Measurements from ENCODE around the gene RASA4B. TPM values are rescaled to one million over a fixed set of nuclear protein-coding genes. Genes with fewer than 3 reads are reported as not detected.

RASA4B gene
- total and polyA plus RNA-seq, 2 of the 4 experiments (the other 2 are of a cell fraction), result 1.8 to 7.7 TPM

DNA sequence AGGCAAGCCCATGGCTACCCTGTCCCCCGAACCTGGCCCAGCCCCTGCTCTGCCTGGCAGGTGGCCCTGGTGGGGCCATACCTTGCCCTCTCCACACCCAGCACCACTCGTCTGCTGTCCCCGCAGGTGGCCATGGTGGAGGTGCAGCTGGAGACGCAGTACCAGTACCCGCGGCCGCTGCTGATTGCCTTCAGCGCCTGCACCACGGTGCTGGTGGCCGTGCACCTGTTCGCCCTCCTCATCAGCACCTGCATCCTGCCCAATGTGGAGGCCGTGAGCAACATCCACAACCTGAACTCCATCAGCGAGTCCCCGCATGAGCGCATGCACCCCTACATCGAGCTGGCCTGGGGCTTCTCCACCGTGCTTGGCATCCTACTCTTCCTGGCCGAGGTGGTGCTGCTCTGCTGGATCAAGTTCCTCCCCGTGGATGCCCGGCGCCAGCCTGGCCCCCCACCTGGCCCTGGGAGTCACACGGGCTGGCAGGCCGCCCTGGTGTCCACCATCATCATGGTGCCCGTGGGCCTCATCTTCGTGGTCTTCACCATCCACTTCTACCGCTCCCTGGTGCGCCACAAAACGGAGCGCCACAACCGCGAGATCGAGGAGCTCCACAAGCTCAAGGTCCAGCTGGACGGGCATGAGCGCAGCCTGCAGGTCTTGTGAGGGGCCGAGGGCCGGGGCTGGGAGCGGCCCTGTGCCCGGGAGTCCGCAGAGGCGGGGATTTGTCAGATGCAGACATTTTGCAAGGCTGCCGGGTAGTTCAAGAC lies 71.0 kb downstream of the RASA4B start:
- no peak overlapping the region for H3K4ac ChIP-seq (ENCODE audit: low read depth, low read length)
- H2BK15ac ChIP-seq (ENCODE audit: low read depth, low read length), result no peak overlapping the region
- H3K4me2 ChIP-seq (ENCODE audit: low read depth, low read length), result no peak overlapping the region
- in situ Hi-C loops (cut with MboI; ENCODE audit: low sequenced_read_pairs), result no loop called here
- no peak overlapping the region for H3K27ac ChIP-seq (ENCODE audit: insufficient read depth, low read length)
- POLR2A ChIA-PET (ENCODE audit: unreplicated experiment), result no interaction called here
- CTCF ChIA-PET, result no interaction called here
- no peak overlapping the region for H2BK5ac ChIP-seq (ENCODE audit: low read depth, low read length, poor library complexity, severe bottlenecking)
- H4K91ac ChIP-seq (ENCODE audit: insufficient read depth, low read depth, low read length), result no peak overlapping the region
- H4K8ac ChIP-seq (ENCODE audit: low read depth in 2 of 2, low read length in 2 of 2), result no peak overlapping the region
- intact Hi-C loops (cut with micrococcal nuclease), result no loop called here
- H3K36me3 ChIP-seq (ENCODE audit: control insufficient read depth, insufficient read depth, low read length), result peaks cover 29% of the 10 kb centered on the region
- no peak overlapping the region for H2BK120ac ChIP-seq (ENCODE audit: low read depth, low read length)
- no peak overlapping the region for H3K4me3 ChIP-seq (ENCODE audit: insufficient read depth, low read depth, low read length)
- peaks cover 4% of the 10 kb centered on the region; the same call in 1 of the 2 replicates for H3K4me1 ChIP-seq (ENCODE audit: control insufficient read depth, insufficient read depth, low read length)
- ATAC-seq (ENCODE audit: low read depth) (no peak), DNase-seq (no peak)
- no peak overlapping the region for H3K18ac ChIP-seq (ENCODE audit: low read depth, low read length)
- H2AK5ac ChIP-seq (ENCODE audit: low read depth, low read length), result no peak overlapping the region
- no peak overlapping the region for H3K14ac ChIP-seq (replicated peaks; ENCODE audit: low read depth, low read length)
- peaks cover 0 to 17% of the 10 kb centered on the region in 2 experiments; a peak in 2 of 4 replicates for H3K79me1 ChIP-seq (ENCODE audit: low read depth in 1 of 2, low read length in 2 of 2)
- no TSS peak for BruUV-seq (replicated peaks)
- no peaks in the 10 kb centered on the region for H3K27me3 ChIP-seq (ENCODE audit: control insufficient read depth, insufficient read depth, low read length)
- H2AK9ac ChIP-seq (replicated peaks; ENCODE audit: low read depth, low read length, poor library complexity), result no peak overlapping the region
- H3K9ac ChIP-seq (ENCODE audit: low read depth, low read length), result no peak overlapping the region
- H4K5ac ChIP-seq (ENCODE audit: low read depth, low read length), result no peak overlapping the region
- H2AFZ ChIP-seq (replicated peaks; ENCODE audit: low read length, poor library complexity), result no peak overlapping the region
- H4K20me1 ChIP-seq (ENCODE audit: insufficient read depth, low read length), result peaks cover 4% of the 10 kb centered on the region; the same call in 1 of the 2 replicates
- H3K9me1 ChIP-seq (ENCODE audit: insufficient read depth, low read length), result no peaks in the 10 kb centered on the region; the same call in 1 of the 2 replicates
- no peak overlapping the region for H3K23ac ChIP-seq (ENCODE audit: low read depth, low read length)
- no peak overlapping the region for H3K56ac ChIP-seq (ENCODE audit: extremely low read depth, insufficient read depth, low read length)
- dilution Hi-C loops (cut with HindIII; ENCODE audit: low sequenced_read_pairs, unreplicated experiment), result no loop called here
- H2BK20ac ChIP-seq (ENCODE audit: low read depth, low read length), result no peak overlapping the region
- no peaks in the 10 kb centered on the region for H3K9me3 ChIP-seq (ENCODE audit: control insufficient read depth, insufficient read depth, low read length)
- 91% methylated on average over 20 of the region's 41 CpGs; no CpG with 5 or more reads in 1 of the 2 experiments for WGBS, 2 experiments (ENCODE audit: extremely low coverage in 2 of 2, insufficient read length in 1 of 2)
- TF ChIP-seq RAD21 (IDR thresholded peaks at IDR 0.05; ENCODE audit: low read length) (no peak), USF2 (IDR thresholded peaks at IDR 0.05; ENCODE audit: low read depth, low read length) (no peak), MAFK (IDR thresholded peaks at IDR 0.05; ENCODE audit: low read depth, low read length) (no peak), CEBPB (IDR thresholded peaks at IDR 0.05; ENCODE audit: low read depth, low read length) (no peak), BHLHE40 (IDR thresholded peaks at IDR 0.05; ENCODE audit: low read depth, low read length) (no peak), RCOR1 (IDR thresholded peaks at IDR 0.05; ENCODE audit: insufficient replicate concordance, low read length) (no peak), FOS (IDR thresholded peaks at IDR 0.05; ENCODE audit: low read depth, low read length) (no peak), CHD1 (IDR thresholded peaks at IDR 0.05; ENCODE audit: low read depth, low read length) (no peak), MAZ (IDR thresholded peaks at IDR 0.05; ENCODE audit: borderline replicate concordance, low read depth, low read length) (no peak), SMC3 (IDR thresholded peaks at IDR 0.05; ENCODE audit: low read depth, low read length) (no peak), MXI1 (IDR thresholded peaks at IDR 0.05; ENCODE audit: borderline replicate concordance, low read depth, low read length) (no peak), POLR2A (IDR thresholded peaks at IDR 0.05; ENCODE audit: low read depth, low read length) (no peak), RFX5 (IDR thresholded peaks at IDR 0.05; ENCODE audit: low read depth, low read length) (no peak)
- TF ChIP-seq, protein P1, sequence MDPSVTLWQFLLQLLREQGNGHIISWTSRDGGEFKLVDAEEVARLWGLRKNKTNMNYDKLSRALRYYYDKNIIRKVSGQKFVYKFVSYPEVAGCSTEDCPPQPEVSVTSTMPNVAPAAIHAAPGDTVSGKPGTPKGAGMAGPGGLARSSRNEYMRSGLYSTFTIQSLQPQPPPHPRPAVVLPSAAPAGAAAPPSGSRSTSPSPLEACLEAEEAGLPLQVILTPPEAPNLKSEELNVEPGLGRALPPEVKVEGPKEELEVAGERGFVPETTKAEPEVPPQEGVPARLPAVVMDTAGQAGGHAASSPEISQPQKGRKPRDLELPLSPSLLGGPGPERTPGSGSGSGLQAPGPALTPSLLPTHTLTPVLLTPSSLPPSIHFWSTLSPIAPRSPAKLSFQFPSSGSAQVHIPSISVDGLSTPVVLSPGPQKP (IDR thresholded peaks at IDR 0.05; ENCODE audit: borderline replicate concordance, low read depth, low read length), result no peak
- TF ChIP-seq, protein P2, sequence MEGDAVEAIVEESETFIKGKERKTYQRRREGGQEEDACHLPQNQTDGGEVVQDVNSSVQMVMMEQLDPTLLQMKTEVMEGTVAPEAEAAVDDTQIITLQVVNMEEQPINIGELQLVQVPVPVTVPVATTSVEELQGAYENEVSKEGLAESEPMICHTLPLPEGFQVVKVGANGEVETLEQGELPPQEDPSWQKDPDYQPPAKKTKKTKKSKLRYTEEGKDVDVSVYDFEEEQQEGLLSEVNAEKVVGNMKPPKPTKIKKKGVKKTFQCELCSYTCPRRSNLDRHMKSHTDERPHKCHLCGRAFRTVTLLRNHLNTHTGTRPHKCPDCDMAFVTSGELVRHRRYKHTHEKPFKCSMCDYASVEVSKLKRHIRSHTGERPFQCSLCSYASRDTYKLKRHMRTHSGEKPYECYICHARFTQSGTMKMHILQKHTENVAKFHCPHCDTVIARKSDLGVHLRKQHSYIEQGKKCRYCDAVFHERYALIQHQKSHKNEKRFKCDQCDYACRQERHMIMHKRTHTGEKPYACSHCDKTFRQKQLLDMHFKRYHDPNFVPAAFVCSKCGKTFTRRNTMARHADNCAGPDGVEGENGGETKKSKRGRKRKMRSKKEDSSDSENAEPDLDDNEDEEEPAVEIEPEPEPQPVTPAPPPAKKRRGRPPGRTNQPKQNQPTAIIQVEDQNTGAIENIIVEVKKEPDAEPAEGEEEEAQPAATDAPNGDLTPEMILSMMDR (conservative IDR thresholded peaks at IDR 0.05; ENCODE audit: low read depth, low read length), result no peak
